H9 (cell line): ENCODE results near the gene HNMT. TPM values are rescaled to one million over a fixed set of nuclear protein-coding genes. Genes with fewer than 3 reads are reported as not detected.

Experiments
- DNase-seq: peaks from one replicate; pipeline ENCODE4 v3.0.0-alpha.2; 2017
- H2AFZ ChIP-seq: one replicate; pipeline ENCODE4 v1.6.1; 2013; ENCODE audit warnings: mild to moderate bottlenecking, low read length, control low read depth, moderate library complexity
- H2AK5ac ChIP-seq: 2 replicates; pipeline ENCODE4 v1.6.1; 2013; ENCODE audit warnings: low read length, control low read depth, mixed read lengths; ENCODE audit not compliant: insufficient read length
- H2BK120ac ChIP-seq: one replicate; pipeline ENCODE4 v1.6.1; 2013; ENCODE audit warnings: low read depth, mild to moderate bottlenecking, low read length, control low read depth, inconsistent platforms; ENCODE audit not compliant: poor library complexity, severe bottlenecking
- H2BK12ac ChIP-seq: 2 replicates; pipeline ENCODE4 v1.6.1; 2013; ENCODE audit warnings: low read length, control low read depth, mixed read lengths, low read depth; ENCODE audit not compliant: insufficient read length
- H2BK15ac ChIP-seq: 2 replicates; pipeline ENCODE4 v1.6.1; 2013; ENCODE audit warnings: low read depth, low read length, control low read depth
- H2BK20ac ChIP-seq: one replicate; pipeline ENCODE4 v1.6.1; 2013; ENCODE audit warnings: low read depth, mild to moderate bottlenecking, low read length, control low read depth, inconsistent platforms; ENCODE audit not compliant: poor library complexity, severe bottlenecking
- H2BK5ac ChIP-seq: 2 replicates; pipeline ENCODE4 v1.6.1; 2013; ENCODE audit warnings: low read length, control low read depth, mixed read lengths; ENCODE audit not compliant: insufficient read length
- H3K14ac ChIP-seq: 2 replicates; pipeline ENCODE4 v1.6.1; 2013; ENCODE audit warnings: low read length, control low read depth; ENCODE audit not compliant: insufficient read depth
- H3K18ac ChIP-seq: 2 replicates; pipeline ENCODE4 v1.6.1; 2013; ENCODE audit warnings: low read depth, mild to moderate bottlenecking, mixed read lengths, low read length, control low read depth; ENCODE audit not compliant: insufficient read length
- H3K23ac ChIP-seq: 2 replicates; pipeline ENCODE4 v1.6.1; 2013; ENCODE audit warnings: low read length, control low read depth, mixed read lengths, low read depth; ENCODE audit not compliant: insufficient read length
- H3K23me2 ChIP-seq: 2 replicates; pipeline ENCODE4 v1.6.1; 2013; ENCODE audit warnings: low read depth, mild to moderate bottlenecking, mixed read lengths, low read length, control low read depth; ENCODE audit not compliant: insufficient read length, poor library complexity, severe bottlenecking
- H3K27ac ChIP-seq: 2 replicates; pipeline ENCODE4 v1.5.1; 2013; ENCODE audit warnings: low read length, control low read depth, mixed read lengths, low read depth; ENCODE audit not compliant: insufficient read length
- H3K27me3 ChIP-seq: 2 replicates; pipeline ENCODE4 v1.6.1; 2013; ENCODE audit warnings: low read length, control low read depth, inconsistent platforms; ENCODE audit not compliant: insufficient read depth
- H3K4ac ChIP-seq: 2 replicates; pipeline ENCODE4 v1.6.1; 2013; ENCODE audit warnings: low read depth, mild to moderate bottlenecking, control low read depth, inconsistent platforms, low read length, moderate library complexity
- H3K4me1 ChIP-seq: 2 replicates; pipeline ENCODE4 v1.6.1; 2013; ENCODE audit warnings: low read length, control low read depth, inconsistent platforms; ENCODE audit not compliant: insufficient read depth
- H3K4me2 ChIP-seq: 2 replicates; pipeline ENCODE4 v1.6.1; 2013; ENCODE audit warnings: low read length, control low read depth, mixed read lengths; ENCODE audit not compliant: insufficient read length, insufficient read depth
- H3K56ac ChIP-seq: 2 replicates; pipeline ENCODE4 v1.6.1; 2013; ENCODE audit warnings: low read depth, mild to moderate bottlenecking, mixed read lengths, low read length, control low read depth; ENCODE audit not compliant: insufficient read length
- H3K79me1 ChIP-seq: 2 replicates; pipeline ENCODE4 v1.6.1; 2013; ENCODE audit warnings: low read depth, mild to moderate bottlenecking, moderate library complexity, low read length, control low read depth, inconsistent platforms; ENCODE audit not compliant: insufficient read depth, poor library complexity, severe bottlenecking
- H3K79me2 ChIP-seq: 2 replicates; pipeline ENCODE4 v1.6.1; 2013; ENCODE audit warnings: low read length, control low read depth, inconsistent platforms; ENCODE audit not compliant: insufficient read depth
- H3K9ac ChIP-seq: 2 replicates; pipeline ENCODE4 v1.6.1; 2013; ENCODE audit warnings: low read length, control low read depth, mixed read lengths; ENCODE audit not compliant: insufficient read length; ENCODE audit errors: extremely low read depth
- H3K9me3 ChIP-seq: one replicate; pipeline ENCODE4 v1.6.1; 2013; ENCODE audit warnings: low read depth, low read length, inconsistent platforms; ENCODE audit not compliant: control insufficient read depth
- H3T11ph ChIP-seq: one replicate; pipeline ENCODE4 v1.6.1; 2013; ENCODE audit warnings: mild to moderate bottlenecking, low read length, control low read depth, inconsistent platforms
- H4K20me1 ChIP-seq: one replicate; pipeline ENCODE4 v1.6.1; 2013; ENCODE audit not compliant: control insufficient read depth, insufficient read length, insufficient read depth
- H4K5ac ChIP-seq: 2 replicates; pipeline ENCODE4 v1.6.1; 2013; ENCODE audit warnings: low read depth, mild to moderate bottlenecking, mixed read lengths, low read length, control low read depth; ENCODE audit not compliant: insufficient read length
- H4K8ac ChIP-seq: replicated peaks from 2 replicates; pipeline ENCODE4 v1.6.1; 2013; ENCODE audit warnings: low read length, control low read depth, mixed read lengths, low read depth; ENCODE audit not compliant: insufficient read length
- H4K91ac ChIP-seq: 2 replicates; pipeline ENCODE4 v1.6.1; 2013; ENCODE audit warnings: low read depth, mild to moderate bottlenecking, moderate library complexity, mixed read lengths, low read length, control low read depth; ENCODE audit not compliant: insufficient read length
- H3K27ac Mint-ChIP-seq, 3 experiments: 2 replicates in 2 of 3; 3 replicates in 1 of 3; pipeline ENCODE4 v1.8.0; 2020 to 2021; ENCODE audit warnings: mixed read lengths in 3 of 3, mild to moderate bottlenecking in 1 of 3, moderate library complexity in 1 of 3
- H3K27me3 Mint-ChIP-seq: 2 replicates; pipeline ENCODE4 v1.8.0; 2021; ENCODE audit warnings: low read depth, mild to moderate bottlenecking, moderate library complexity, mixed read lengths
- H3K36me3 Mint-ChIP-seq, 3 experiments: 2 replicates in 2 of 3; 3 replicates in 1 of 3; pipeline ENCODE4 v1.8.0; 2020 to 2021; ENCODE audit warnings: low read depth in 3 of 3, mixed read lengths in 3 of 3; ENCODE audit not compliant: insufficient read depth in 1 of 3
- H3K4me1 Mint-ChIP-seq, 2 experiments: 2 replicates each; pipeline ENCODE4 v1.8.0; 2020; ENCODE audit warnings: mixed read lengths in 2 of 2
- H3K4me3 Mint-ChIP-seq, 2 experiments: 2 replicates in 1 of 2; 3 replicates in 1 of 2; pipeline ENCODE4 v1.8.0; 2020 to 2021; ENCODE audit warnings: mild to moderate bottlenecking in 2 of 2, mixed read lengths in 2 of 2, moderate library complexity in 1 of 2
- H3K9me3 Mint-ChIP-seq, 2 experiments: 2 replicates in 1 of 2; 3 replicates in 1 of 2; pipeline ENCODE4 v1.8.0; 2020; ENCODE audit warnings: mild to moderate bottlenecking in 2 of 2, mixed read lengths in 2 of 2, moderate library complexity in 1 of 2
- total RNA-seq: library from RNA; stranded (reverse); gene quantifications from 2 replicates; pipeline ENCODE4 v1.2.1, GENCODE V29; 2021
- TF ChIP-seq, protein P1 (sequence below): fragments of 200-600 bp; sonication (generic); conservative IDR thresholded peaks from 3 replicates; pipeline ENCODE4 v1.8.0; 2021; ENCODE audit warnings: antibody characterized with exemption, mild to moderate bottlenecking

Gene HNMT
- total RNA-seq, 1 experiment from 2014 or later: 1.3 TPM

DNA sequence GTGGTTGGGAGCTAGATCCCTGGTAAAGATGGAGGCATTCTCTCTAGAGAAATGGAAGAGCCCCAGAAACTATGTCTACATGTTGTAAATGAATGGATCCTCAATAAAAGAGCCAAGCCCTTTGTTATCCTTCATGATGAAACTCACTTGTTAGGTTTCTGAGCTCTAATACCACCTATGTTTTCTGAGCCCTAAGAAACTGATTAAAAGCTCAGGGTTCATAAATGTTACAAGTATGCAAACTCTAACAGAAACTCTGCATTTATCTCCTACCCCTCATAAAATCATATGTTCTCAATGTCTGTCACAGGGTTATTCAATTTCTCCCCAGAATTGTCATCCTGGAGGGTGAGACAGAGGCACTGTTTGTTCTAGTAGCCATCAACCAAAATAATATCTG, 18.0 kb upstream of the HNMT start:
- TF ChIP-seq, protein P1, sequence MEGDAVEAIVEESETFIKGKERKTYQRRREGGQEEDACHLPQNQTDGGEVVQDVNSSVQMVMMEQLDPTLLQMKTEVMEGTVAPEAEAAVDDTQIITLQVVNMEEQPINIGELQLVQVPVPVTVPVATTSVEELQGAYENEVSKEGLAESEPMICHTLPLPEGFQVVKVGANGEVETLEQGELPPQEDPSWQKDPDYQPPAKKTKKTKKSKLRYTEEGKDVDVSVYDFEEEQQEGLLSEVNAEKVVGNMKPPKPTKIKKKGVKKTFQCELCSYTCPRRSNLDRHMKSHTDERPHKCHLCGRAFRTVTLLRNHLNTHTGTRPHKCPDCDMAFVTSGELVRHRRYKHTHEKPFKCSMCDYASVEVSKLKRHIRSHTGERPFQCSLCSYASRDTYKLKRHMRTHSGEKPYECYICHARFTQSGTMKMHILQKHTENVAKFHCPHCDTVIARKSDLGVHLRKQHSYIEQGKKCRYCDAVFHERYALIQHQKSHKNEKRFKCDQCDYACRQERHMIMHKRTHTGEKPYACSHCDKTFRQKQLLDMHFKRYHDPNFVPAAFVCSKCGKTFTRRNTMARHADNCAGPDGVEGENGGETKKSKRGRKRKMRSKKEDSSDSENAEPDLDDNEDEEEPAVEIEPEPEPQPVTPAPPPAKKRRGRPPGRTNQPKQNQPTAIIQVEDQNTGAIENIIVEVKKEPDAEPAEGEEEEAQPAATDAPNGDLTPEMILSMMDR: no peak
- Histone ChIP-seq H3K56ac (no peak overlapping the region), H3K4me1 (no peaks in the 10 kb centered on the region), H3K4me2 (no peak overlapping the region), H3T11ph (no peak overlapping the region), H4K5ac (no peak overlapping the region), H2BK15ac (no peak overlapping the region), H2AK5ac (no peak overlapping the region), H3K18ac (no peak overlapping the region), H2BK120ac (no peak overlapping the region), H3K23ac (no peak overlapping the region), H2BK5ac (no peak overlapping the region), H3K9ac (no peak overlapping the region), H3K23me2 (no peaks in the 10 kb centered on the region), H3K4ac (no peak overlapping the region), H3K79me1 (no peaks in the 10 kb centered on the region), H2BK20ac (no peak overlapping the region), H3K27ac (no peak overlapping the region), H3K9me3 (no peaks in the 10 kb centered on the region), H4K91ac (no peak overlapping the region), H4K8ac (no peak overlapping the region), H3K79me2 (no peaks in the 10 kb centered on the region), H3K14ac (no peak overlapping the region), H2BK12ac (no peak overlapping the region), H2AFZ (no peak overlapping the region), H3K27me3 (no peaks in the 10 kb centered on the region; the same call in 1 of the 2 replicates), H4K20me1 (no peaks in the 10 kb centered on the region)
- Mint-ChIP-seq H3K36me3 (no peaks in the 10 kb centered on the region), H3K4me1 (peaks cover 13 to 18% of the 10 kb centered on the region in 2 experiments), H3K27ac (no peak overlapping the region), H3K27me3 (peaks cover 25% of the 10 kb centered on the region), H3K4me3 (no peak overlapping the region), H3K9me3 (no peaks in the 10 kb centered on the region)
- DNase-seq: no peak
